HepG2 (cell line): ENCODE measurements around the gene CALY. TPM values are rescaled to one million over a fixed set of nuclear protein-coding genes. Genes with fewer than 3 reads are reported as not detected.

Source experiments
- AHR ChIP-seq: IDR thresholded peaks from 2 replicates; pipeline ENCODE4 v1.6.1; 2018; ENCODE audit warnings: missing genetic modification reagents, missing compliant biosample characterization
- BHLHE40 ChIP-seq: IDR thresholded peaks from 2 replicates; pipeline ENCODE4 v1.6.1; 2011; ENCODE audit warnings: low read length, improper control_type of control experiment
- CBX2 ChIP-seq, 2 experiments: fragments of 200-600 bp in 1 of 2; sonication (generic); formaldehyde crosslinking in 1 of 2; IDR thresholded peaks; 2 replicates each; pipeline versions ENCODE4 v1.7.0 to v1.8.1; 2018 to 2022; ENCODE audit warnings: low read depth in 2 of 2, low read length in 1 of 2, mild to moderate bottlenecking in 1 of 2, missing genetic modification reagents in 1 of 2
- HDAC1 ChIP-seq: sonication (generic); formaldehyde crosslinking; IDR thresholded peaks from 2 replicates; pipeline ENCODE4 v1.5.1; 2020; ENCODE audit warnings: mild to moderate bottlenecking, missing genetic modification reagents
- KAT7 ChIP-seq: IDR thresholded peaks from 2 replicates; pipeline ENCODE4 v1.6.1; 2018; ENCODE audit warnings: borderline replicate concordance, missing compliant biosample characterization
- NCOA1 ChIP-seq: sonication (generic); formaldehyde crosslinking; IDR thresholded peaks from 2 replicates; pipeline ENCODE4 v1.9.0; 2021; ENCODE audit warnings: missing genetic modification reagents
- NFE2L1 ChIP-seq: sonication (generic); formaldehyde crosslinking; IDR thresholded peaks from 2 replicates; pipeline ENCODE4 v1.4.0; 2020; ENCODE audit warnings: missing genetic modification reagents, mild to moderate bottlenecking, borderline replicate concordance
- RERE ChIP-seq: IDR thresholded peaks from 2 replicates; pipeline ENCODE4 v1.6.1; 2016; ENCODE audit warnings: low read depth, missing genetic modification reagents, missing compliant biosample characterization
- REXO4 ChIP-seq: sonication (generic); formaldehyde crosslinking; IDR thresholded peaks from 2 replicates; pipeline ENCODE4 v1.8.0; 2022; ENCODE audit warnings: missing genetic modification reagents, mild to moderate bottlenecking, borderline replicate concordance
- SRSF4 ChIP-seq: fragments of 200-400 bp; formaldehyde crosslinking; IDR thresholded peaks from one replicate; pipeline ENCODE4 v1.6.1; 2018; ENCODE audit warnings: mild to moderate bottlenecking, low read depth, low read length, moderate library complexity; ENCODE audit not compliant: poor library complexity, severe bottlenecking
- ZFY ChIP-seq: sonication (generic); formaldehyde crosslinking; IDR thresholded peaks from 2 replicates; pipeline ENCODE4 v1.4.0; 2020; ENCODE audit warnings: missing genetic modification reagents
- ZNF276 ChIP-seq: sonication (generic); formaldehyde crosslinking; IDR thresholded peaks from 2 replicates; pipeline ENCODE4 v1.4.0; 2020; ENCODE audit warnings: mild to moderate bottlenecking, low read depth, missing genetic modification reagents
- ZNF430 ChIP-seq: sonication (generic); formaldehyde crosslinking; IDR thresholded peaks from 2 replicates; pipeline ENCODE4 v1.9.0; 2021; ENCODE audit warnings: mild to moderate bottlenecking, missing genetic modification reagents
- ZNF644 ChIP-seq: IDR thresholded peaks from 2 replicates; pipeline ENCODE4 v1.6.1; 2016; ENCODE audit warnings: low read depth
- ZNF7 ChIP-seq: IDR thresholded peaks from 2 replicates; pipeline ENCODE4 v1.6.1; 2016; ENCODE audit warnings: missing biosample characterization, missing genetic modification reagents
- ZNF737 ChIP-seq: sonication (generic); formaldehyde crosslinking; IDR thresholded peaks from 2 replicates; pipeline ENCODE4 v1.5.0; 2020; ENCODE audit warnings: missing genetic modification reagents, mild to moderate bottlenecking, borderline replicate concordance
- polyA plus RNA-seq, 8 experiments: library from polyadenylated mRNA; depleted of rRNA in 3 of 8; stranded (reverse) in 7 of 8; unstranded in 1 of 8; fragments of >200 nt; fragmentation: Illumina TruSeq in 4 of 8; extraction: Trizol in 4 of 8; gene quantifications; 2 replicates each; pipeline versions ENCODE4 v1.2.1 to v1.2.3, GENCODE V29; 2011 to 2016; ENCODE audit warnings: low read depth in 4 of 8, missing spikeins in 1 of 8, mixed read lengths in 1 of 8; ENCODE audit not compliant: insufficient read depth in 1 of 8
- total RNA-seq, 5 experiments: library from RNA; depleted of rRNA; stranded (reverse); fragments of >200 nt; fragmentation: Illumina TruSeq; extraction: Trizol; gene quantifications; 2 replicates each; pipeline ENCODE4 v1.2.3, GENCODE V29; 2016; ENCODE audit warnings: low read depth in 1 of 5
- TF ChIP-seq, protein P1 (sequence below): sonication (generic); formaldehyde crosslinking; IDR thresholded peaks from 2 replicates; pipeline ENCODE4 v1.4.0; 2020; ENCODE audit warnings: missing genetic modification reagents
- TF ChIP-seq, protein P2 (sequence below): sonication (generic); formaldehyde crosslinking; IDR thresholded peaks from 2 replicates; pipeline ENCODE4 v1.8.1; 2022; ENCODE audit warnings: low read depth, mild to moderate bottlenecking, missing genetic modification reagents

CALY gene
- total and polyA plus RNA-seq, 2 of the 13 experiments (the other 11 are each of a cell fraction or from before 2014, with no cell fraction given), result 0.08 TPM; not detected in 1

DNA sequence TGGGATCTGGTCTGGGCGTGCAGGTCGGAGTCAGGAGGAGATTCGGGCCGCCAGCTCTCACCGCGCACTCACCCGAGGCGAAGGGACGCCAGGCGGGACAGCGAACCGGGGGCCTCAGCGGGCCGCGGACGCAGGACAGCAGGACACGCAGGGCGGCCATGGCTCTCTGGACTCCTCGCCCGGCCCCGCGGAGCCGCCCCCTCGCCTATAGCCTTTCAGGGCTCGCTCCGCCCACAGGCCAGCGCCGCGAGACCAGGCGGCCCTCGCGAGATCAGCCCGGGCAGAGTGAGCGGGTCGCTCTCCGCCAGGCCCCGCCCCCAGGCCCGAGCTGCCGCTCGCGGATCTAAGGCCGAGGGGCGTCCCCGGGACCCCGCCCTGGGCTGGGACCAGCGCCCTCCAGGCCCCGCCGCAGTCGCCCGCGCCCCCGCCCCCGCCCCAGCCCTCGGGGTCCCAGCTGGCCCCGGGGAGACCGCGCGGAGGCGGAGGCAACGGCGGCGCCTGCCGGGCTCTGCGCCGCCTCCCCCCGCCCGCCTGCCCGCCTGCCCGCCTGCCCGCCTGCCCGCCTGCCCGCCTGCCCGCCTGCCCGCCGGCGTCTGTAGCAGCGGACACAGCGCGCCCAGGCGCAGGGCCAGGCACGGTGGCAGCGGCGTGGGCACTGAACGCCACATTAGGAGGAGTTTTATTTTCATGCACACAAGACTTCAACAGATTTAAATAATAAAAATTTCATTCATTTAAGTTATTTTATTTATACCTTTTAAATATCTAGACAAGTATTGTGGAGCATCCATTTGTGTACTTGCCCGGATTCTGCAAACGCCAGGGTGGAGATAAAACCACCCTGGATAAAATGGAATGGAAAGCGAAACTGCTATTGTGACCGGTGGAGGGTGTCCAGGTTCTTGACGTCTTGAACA lies 36.7 kb upstream of the CALY start, which contains the start of gene ECHS1 (continued):
- TF ChIP-seq ZNF276, result no peak
- TF ChIP-seq HDAC1, result peak; percentile 42; the same call in 1 of the 2 replicates
- no peak for TF ChIP-seq RERE (CRISPR knock-in tag)
- TF ChIP-seq AHR (CRISPR knock-in tag), result no peak
- peak; percentile 63; the same call in 1 of the 2 replicates for TF ChIP-seq KAT7
- TF ChIP-seq SRSF4, result no peak
- no peak for TF ChIP-seq BHLHE40
- no peak for TF ChIP-seq NFE2L1 (CRISPR knock-in tag)
- peak; percentile 75 for TF ChIP-seq ZFY (CRISPR knock-in tag)
- TF ChIP-seq CBX2 (IDR thresholded peaks at IDR 0.05; ENCODE audit: low read depth, low read length), result no peak
- TF ChIP-seq CBX2 (CRISPR knock-in tag; IDR thresholded peaks at IDR 0.05; ENCODE audit: low read depth), result no peak
- TF ChIP-seq ZNF7 (CRISPR knock-in tag), result no peak
- 0 out of 2 replicates have a peak, but pooled peaks have one; percentile 31 for TF ChIP-seq ZNF430 (CRISPR knock-in tag)
- no peak for TF ChIP-seq NCOA1 (CRISPR knock-in tag)
- TF ChIP-seq, protein P1, sequence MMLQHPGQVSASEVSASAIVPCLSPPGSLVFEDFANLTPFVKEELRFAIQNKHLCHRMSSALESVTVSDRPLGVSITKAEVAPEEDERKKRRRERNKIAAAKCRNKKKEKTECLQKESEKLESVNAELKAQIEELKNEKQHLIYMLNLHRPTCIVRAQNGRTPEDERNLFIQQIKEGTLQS (CRISPR knock-in tag), result 0 out of 2 replicates have a peak, but pooled peaks have one; percentile 13
- TF ChIP-seq ZNF644 (CRISPR knock-in tag), result no peak
- no peak for TF ChIP-seq ZNF737 (CRISPR knock-in tag)
- TF ChIP-seq REXO4 (CRISPR knock-in tag), result no peak
- TF ChIP-seq, protein P2, sequence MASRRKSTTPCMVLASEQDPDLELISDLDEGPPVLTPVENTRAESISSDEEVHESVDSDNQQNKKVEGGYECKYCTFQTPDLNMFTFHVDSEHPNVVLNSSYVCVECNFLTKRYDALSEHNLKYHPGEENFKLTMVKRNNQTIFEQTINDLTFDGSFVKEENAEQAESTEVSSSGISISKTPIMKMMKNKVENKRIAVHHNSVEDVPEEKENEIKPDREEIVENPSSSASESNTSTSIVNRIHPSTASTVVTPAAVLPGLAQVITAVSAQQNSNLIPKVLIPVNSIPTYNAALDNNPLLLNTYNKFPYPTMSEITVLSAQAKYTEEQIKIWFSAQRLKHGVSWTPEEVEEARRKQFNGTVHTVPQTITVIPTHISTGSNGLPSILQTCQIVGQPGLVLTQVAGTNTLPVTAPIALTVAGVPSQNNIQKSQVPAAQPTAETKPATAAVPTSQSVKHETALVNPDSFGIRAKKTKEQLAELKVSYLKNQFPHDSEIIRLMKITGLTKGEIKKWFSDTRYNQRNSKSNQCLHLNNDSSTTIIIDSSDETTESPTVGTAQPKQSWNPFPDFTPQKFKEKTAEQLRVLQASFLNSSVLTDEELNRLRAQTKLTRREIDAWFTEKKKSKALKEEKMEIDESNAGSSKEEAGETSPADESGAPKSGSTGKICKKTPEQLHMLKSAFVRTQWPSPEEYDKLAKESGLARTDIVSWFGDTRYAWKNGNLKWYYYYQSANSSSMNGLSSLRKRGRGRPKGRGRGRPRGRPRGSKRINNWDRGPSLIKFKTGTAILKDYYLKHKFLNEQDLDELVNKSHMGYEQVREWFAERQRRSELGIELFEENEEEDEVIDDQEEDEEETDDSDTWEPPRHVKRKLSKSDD (CRISPR knock-in tag), result no peak
